GM18873 (cell line): ENCODE results near the gene SYT14.
"Not testable (repeated sequence)": the region's sequence is repeated elsewhere in the genome, so short reads cannot be mapped to it uniquely, and the experiment has no call there.

Source experiments
- ATAC-seq: cut with Tn5 transposase; IDR thresholded peaks from one replicate; pipeline ENCODE4 v1.9.1; 2021; ENCODE audit warnings: mild to moderate bottlenecking, moderate library complexity, moderate number of reproducible peaks; ENCODE audit not compliant: unreplicated experiment, low FRiP score

Gene SYT14

GRCh38 chr1:210189426-210189825, 251.4 kb downstream of the SYT14 start:
- no peak for ATAC-seq

DNA sequence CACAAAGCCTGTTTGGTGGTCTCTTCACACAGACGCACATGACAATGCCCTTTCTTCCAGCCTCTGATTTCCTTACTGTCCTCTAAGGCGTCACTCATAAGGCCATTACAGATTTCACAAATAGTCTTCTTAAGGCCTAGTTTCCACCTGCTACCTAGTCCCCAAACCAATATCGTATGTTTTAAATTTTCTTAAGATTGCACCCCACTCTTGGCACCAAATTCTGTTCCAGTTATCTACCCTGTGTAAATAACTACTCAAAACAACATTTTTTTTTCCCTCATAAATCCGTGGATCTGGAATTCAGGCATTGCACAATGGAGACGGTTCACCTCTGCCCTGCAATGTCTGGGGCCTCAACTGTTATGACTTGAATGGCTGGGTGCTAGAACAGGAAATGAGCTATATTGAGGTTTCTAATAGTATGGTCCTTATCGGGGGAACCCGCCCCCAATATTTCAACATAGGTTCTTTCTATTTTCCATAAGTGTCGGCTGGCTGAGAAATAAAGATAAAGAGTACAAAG, 257.7 kb downstream of the SYT14 start:
- no peak for ATAC-seq

DNA sequence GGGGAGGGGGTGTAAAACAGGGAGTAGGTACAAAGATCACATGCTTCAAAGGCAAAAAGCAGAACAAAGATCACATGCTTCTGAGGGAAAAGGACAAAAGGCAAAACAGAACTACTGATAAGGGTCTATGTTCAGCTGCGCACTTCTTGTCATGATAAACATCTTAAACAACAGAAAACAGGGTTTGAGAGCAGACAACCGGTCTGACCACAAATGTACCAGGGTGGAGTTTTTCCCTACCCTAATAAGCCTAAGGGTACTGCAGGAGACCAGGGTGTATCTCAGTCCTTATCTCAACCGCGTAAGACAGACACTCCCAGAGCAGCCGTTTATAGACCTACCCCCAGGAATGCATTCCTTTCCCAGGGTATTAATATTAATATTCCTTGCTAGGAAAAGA, 258.2 kb downstream of the SYT14 start:
- ATAC-seq, result not testable (repeated sequence)

DNA sequence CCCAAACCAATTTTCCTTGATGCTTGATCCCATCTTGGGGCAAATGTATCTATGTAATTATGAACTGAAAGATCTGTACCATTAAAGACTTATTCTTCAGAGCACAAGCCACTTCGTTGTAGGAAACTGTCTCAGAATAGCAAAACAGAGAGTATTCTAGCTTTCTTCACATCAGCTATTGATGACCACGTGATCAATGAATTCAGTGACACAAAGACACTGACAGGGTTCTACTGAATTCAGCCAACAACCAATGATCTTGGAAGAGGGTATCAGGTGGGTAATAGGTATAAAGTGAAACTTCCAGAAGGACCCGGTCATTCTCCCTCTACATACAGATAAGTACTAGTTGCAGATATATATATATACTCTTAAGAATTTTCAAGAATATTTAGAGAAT, 260.8 kb downstream of the SYT14 start:
- ATAC-seq, result no peak

- ATAC-seq, result no peak
Measured at GRCh38 chr1:210200124-210200736, 262.2 kb downstream of the SYT14 start.

GRCh38 chr1:210201681-210202080, 263.7 kb downstream of the SYT14 start:
- ATAC-seq, result no peak

- no peak for ATAC-seq
Measured at GRCh38 chr1:210207597-210208450, 269.8 kb downstream of the SYT14 start.

DNA sequence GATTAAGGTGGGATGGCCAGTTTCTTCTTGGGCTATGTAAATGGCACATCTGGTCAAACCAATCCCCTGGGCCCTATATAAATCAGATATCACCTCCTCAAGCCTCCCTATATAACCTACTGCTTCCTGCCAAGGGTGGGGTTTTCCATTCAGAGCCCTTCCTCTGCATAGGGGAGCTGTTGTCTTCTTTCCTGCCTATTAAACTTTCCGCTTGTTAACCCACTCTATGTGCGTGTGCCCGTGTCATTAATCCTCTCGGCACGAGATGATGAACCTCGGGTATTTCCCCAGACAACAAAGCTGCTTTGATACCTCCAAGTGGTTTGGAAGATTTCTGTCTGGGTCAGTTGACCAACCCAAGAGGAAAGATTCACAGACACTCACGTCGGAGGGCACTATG, 275.3 kb downstream of the SYT14 start:
- ATAC-seq, result no peak

GRCh38 chr1:210214573-210215409, 276.8 kb downstream of the SYT14 start:
- no peak for ATAC-seq

GRCh38 chr1:210217482-210217881, 279.5 kb downstream of the SYT14 start:
- no peak for ATAC-seq

DNA sequence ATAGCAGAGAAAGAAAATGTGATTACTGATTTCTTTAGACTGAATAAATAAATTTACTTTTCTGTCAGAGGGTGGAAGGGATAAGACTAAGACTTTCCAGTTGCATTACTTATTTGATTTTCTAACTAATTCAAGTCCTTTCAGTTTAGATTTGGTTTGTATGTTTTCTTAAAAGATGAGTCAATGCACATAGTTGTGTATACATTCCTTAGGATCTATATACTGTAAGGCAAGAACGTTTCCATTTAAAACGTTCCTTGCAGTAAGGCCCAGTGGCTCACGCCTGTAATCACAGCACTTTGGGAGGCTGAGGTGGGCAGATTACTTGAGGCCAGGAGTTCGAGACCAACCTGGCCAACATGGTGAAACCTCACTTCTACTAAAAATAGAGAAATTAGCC, 280.0 kb downstream of the SYT14 start:
- ATAC-seq, result no peak
